ENCODE data around the gene MED25. TPM values are rescaled to one million over a fixed set of nuclear protein-coding genes. Genes with fewer than 3 reads are reported as not detected.

MED25 gene
- total and polyA plus RNA-seq, 2 experiments from 2014 or later, result 45.6 to 58.6 TPM

DNA sequence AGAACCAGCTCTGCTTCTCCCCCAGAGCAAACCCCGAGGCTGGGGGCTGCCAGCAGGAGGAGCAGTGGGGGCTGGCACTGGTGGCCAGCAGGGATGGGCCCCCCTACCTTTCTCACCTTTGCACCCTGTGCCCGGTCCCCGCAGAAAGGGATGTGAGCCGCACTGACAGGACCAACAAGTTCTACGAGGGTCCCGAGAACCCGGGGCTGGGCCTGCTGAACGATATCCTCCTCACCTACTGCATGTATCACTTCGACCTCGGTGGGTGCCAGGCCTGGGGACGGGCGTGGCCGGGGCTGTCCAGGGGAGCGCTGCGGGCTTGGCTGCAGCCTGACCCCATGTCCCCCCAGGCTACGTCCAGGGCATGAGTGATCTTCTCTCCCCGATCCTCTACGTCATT is 66.0 kb downstream of the MED25 start:
- Histone ChIP-seq H3K4me2 (no peak overlapping the region), H3K79me2 (replicated peaks; ENCODE audit: insufficient read depth) (peaks cover 11% of the 10 kb centered on the region), H3K4me3 (no peak overlapping the region), H3F3A (replicated peaks; ENCODE audit: low read depth) (peaks cover 18% of the 10 kb centered on the region; the same call in 1 of the 2 replicates), H2AFZ (no peak overlapping the region), H3K36me3 (ENCODE audit: insufficient read depth) (peaks cover 36% of the 10 kb centered on the region), H3K9me2 (ENCODE audit: insufficient read depth) (no peaks in the 10 kb centered on the region), H3K4me1 (ENCODE audit: insufficient read depth) (peaks cover 2% of the 10 kb centered on the region; the same call in 1 of the 2 replicates), H3K27me3 (ENCODE audit: insufficient read depth) (no peaks in the 10 kb centered on the region), H3K27ac (ENCODE audit: low read depth) (no peak overlapping the region), H4K20me1 (replicated peaks; ENCODE audit: insufficient read depth) (peaks cover 8% of the 10 kb centered on the region)
- Mint-ChIP-seq H3K4me3 (no peak overlapping the region), H3K27me3 (ENCODE audit: insufficient read depth, low read depth, poor library complexity) (peaks cover 13% of the 10 kb centered on the region), H3K9me3 (peaks cover 8% of the 10 kb centered on the region; the same call in 2 of the 3 replicates), H3K36me3 (ENCODE audit: low read depth) (peaks cover 69% of the 10 kb centered on the region), H3K4me1 (peaks cover 5% of the 10 kb centered on the region; the same call in 2 of the 3 replicates), H3K27ac (no peak overlapping the region)
- ATAC-seq (no peak), DNase-seq (ENCODE audit: low spot score) (no peak)
- TF ChIP-seq EZH2 (IDR thresholded peaks at IDR 0.05; ENCODE audit: low read depth, unreplicated experiment), result no peak
- no peak for TF ChIP-seq ZNF114 (CRISPR knock-in tag; IDR thresholded peaks at IDR 0.05)
- no peak for TF ChIP-seq STAT1 (IDR thresholded peaks at IDR 0.05; ENCODE audit: unreplicated experiment)
- TF ChIP-seq, protein P1, sequence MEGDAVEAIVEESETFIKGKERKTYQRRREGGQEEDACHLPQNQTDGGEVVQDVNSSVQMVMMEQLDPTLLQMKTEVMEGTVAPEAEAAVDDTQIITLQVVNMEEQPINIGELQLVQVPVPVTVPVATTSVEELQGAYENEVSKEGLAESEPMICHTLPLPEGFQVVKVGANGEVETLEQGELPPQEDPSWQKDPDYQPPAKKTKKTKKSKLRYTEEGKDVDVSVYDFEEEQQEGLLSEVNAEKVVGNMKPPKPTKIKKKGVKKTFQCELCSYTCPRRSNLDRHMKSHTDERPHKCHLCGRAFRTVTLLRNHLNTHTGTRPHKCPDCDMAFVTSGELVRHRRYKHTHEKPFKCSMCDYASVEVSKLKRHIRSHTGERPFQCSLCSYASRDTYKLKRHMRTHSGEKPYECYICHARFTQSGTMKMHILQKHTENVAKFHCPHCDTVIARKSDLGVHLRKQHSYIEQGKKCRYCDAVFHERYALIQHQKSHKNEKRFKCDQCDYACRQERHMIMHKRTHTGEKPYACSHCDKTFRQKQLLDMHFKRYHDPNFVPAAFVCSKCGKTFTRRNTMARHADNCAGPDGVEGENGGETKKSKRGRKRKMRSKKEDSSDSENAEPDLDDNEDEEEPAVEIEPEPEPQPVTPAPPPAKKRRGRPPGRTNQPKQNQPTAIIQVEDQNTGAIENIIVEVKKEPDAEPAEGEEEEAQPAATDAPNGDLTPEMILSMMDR (conservative IDR thresholded peaks at IDR 0.05; ENCODE audit: low read depth in 2 of 2), result no peak
- no peak for TF ChIP-seq JUNB (IDR thresholded peaks at IDR 0.05; ENCODE audit: unreplicated experiment)
- TF ChIP-seq EZH2phosphoT487 (IDR thresholded peaks at IDR 0.05; ENCODE audit: unreplicated experiment), result no peak
- TF ChIP-seq POLR2AphosphoS5 (IDR thresholded peaks at IDR 0.05; ENCODE audit: low read depth), result no peak
- no peak for TF ChIP-seq CREB1 (CRISPR knock-in tag; IDR thresholded peaks at IDR 0.05; ENCODE audit: low read depth)
- TF ChIP-seq, protein P2, sequence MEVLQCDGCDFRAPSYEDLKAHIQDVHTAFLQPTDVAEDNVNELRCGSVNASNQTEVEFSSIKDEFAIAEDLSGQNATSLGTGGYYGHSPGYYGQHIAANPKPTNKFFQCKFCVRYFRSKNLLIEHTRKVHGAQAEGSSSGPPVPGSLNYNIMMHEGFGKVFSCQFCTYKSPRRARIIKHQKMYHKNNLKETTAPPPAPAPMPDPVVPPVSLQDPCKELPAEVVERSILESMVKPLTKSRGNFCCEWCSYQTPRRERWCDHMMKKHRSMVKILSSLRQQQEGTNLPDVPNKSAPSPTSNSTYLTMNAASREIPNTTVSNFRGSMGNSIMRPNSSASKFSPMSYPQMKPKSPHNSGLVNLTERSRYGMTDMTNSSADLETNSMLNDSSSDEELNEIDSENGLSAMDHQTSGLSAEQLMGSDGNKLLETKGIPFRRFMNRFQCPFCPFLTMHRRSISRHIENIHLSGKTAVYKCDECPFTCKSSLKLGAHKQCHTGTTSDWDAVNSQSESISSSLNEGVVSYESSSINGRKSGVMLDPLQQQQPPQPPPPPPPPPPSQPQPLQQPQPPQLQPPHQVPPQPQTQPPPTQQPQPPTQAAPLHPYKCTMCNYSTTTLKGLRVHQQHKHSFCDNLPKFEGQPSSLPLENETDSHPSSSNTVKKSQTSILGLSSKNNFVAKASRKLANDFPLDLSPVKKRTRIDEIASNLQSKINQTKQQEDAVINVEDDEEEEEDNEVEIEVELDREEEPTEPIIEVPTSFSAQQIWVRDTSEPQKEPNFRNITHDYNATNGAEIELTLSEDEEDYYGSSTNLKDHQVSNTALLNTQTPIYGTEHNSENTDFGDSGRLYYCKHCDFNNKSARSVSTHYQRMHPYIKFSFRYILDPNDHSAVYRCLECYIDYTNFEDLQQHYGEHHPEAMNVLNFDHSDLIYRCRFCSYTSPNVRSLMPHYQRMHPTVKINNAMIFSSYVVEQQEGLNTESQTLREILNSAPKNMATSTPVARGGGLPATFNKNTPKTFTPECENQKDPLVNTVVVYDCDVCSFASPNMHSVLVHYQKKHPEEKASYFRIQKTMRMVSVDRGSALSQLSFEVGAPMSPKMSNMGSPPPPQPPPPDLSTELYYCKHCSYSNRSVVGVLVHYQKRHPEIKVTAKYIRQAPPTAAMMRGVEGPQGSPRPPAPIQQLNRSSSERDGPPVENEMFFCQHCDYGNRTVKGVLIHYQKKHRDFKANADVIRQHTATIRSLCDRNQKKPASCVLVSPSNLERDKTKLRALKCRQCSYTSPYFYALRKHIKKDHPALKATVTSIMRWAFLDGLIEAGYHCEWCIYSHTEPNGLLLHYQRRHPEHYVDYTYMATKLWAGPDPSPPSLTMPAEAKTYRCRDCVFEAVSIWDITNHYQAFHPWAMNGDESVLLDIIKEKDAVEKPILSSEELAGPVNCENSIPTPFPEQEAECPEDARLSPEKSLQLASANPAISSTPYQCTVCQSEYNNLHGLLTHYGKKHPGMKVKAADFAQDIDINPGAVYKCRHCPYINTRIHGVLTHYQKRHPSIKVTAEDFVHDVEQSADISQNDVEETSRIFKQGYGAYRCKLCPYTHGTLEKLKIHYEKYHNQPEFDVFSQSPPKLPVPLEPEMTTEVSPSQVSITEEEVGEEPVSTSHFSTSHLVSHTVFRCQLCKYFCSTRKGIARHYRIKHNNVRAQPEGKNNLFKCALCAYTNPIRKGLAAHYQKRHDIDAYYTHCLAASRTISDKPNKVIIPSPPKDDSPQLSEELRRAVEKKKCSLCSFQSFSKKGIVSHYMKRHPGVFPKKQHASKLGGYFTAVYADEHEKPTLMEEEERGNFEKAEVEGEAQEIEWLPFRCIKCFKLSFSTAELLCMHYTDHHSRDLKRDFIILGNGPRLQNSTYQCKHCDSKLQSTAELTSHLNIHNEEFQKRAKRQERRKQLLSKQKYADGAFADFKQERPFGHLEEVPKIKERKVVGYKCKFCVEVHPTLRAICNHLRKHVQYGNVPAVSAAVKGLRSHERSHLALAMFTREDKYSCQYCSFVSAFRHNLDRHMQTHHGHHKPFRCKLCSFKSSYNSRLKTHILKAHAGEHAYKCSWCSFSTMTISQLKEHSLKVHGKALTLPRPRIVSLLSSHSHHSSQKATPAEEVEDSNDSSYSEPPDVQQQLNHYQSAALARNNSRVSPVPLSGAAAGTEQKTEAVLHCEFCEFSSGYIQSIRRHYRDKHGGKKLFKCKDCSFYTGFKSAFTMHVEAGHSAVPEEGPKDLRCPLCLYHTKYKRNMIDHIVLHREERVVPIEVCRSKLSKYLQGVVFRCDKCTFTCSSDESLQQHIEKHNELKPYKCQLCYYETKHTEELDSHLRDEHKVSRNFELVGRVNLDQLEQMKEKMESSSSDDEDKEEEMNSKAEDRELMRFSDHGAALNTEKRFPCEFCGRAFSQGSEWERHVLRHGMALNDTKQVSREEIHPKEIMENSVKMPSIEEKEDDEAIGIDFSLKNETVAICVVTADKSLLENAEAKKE (CRISPR knock-in tag; IDR thresholded peaks at IDR 0.05), result no peak
- TF ChIP-seq ZNF331 (CRISPR knock-in tag; IDR thresholded peaks at IDR 0.05; ENCODE audit: low read depth), result no peak
- TF ChIP-seq, protein P3, sequence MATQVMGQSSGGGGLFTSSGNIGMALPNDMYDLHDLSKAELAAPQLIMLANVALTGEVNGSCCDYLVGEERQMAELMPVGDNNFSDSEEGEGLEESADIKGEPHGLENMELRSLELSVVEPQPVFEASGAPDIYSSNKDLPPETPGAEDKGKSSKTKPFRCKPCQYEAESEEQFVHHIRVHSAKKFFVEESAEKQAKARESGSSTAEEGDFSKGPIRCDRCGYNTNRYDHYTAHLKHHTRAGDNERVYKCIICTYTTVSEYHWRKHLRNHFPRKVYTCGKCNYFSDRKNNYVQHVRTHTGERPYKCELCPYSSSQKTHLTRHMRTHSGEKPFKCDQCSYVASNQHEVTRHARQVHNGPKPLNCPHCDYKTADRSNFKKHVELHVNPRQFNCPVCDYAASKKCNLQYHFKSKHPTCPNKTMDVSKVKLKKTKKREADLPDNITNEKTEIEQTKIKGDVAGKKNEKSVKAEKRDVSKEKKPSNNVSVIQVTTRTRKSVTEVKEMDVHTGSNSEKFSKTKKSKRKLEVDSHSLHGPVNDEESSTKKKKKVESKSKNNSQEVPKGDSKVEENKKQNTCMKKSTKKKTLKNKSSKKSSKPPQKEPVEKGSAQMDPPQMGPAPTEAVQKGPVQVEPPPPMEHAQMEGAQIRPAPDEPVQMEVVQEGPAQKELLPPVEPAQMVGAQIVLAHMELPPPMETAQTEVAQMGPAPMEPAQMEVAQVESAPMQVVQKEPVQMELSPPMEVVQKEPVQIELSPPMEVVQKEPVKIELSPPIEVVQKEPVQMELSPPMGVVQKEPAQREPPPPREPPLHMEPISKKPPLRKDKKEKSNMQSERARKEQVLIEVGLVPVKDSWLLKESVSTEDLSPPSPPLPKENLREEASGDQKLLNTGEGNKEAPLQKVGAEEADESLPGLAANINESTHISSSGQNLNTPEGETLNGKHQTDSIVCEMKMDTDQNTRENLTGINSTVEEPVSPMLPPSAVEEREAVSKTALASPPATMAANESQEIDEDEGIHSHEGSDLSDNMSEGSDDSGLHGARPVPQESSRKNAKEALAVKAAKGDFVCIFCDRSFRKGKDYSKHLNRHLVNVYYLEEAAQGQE (IDR thresholded peaks at IDR 0.05; ENCODE audit: unreplicated experiment), result no peak
- TF ChIP-seq, protein P4, sequence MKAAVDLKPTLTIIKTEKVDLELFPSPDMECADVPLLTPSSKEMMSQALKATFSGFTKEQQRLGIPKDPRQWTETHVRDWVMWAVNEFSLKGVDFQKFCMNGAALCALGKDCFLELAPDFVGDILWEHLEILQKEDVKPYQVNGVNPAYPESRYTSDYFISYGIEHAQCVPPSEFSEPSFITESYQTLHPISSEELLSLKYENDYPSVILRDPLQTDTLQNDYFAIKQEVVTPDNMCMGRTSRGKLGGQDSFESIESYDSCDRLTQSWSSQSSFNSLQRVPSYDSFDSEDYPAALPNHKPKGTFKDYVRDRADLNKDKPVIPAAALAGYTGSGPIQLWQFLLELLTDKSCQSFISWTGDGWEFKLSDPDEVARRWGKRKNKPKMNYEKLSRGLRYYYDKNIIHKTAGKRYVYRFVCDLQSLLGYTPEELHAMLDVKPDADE (IDR thresholded peaks at IDR 0.05), result no peak

Measured in GM23338 (cell line).